ENCODE data around the gene PDE11A. TPM values are rescaled to one million over a fixed set of nuclear protein-coding genes. Genes with fewer than 3 reads are reported as not detected.

Gene PDE11A
- total RNA-seq, 1 donor from 2014 or later = under 0.01 TPM

DNA sequence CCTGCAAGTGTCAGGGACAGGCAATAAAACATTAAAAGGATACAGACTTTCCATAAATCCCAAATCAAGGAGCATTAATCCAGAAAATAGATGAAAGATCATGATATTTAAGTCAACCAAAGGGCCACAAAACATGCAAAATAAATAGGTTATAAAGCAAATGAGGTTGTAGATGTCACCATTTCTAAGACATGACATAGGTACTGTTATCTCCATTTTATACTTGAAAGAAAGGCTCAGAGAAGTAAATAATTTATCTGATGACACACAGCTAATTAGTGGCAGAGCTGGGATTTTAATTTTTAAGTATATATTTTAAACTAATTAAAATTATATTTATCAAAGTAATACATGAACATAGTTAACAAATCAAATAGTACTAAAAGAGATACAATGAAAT, 378.2 kb downstream of the PDE11A start:
- no peak for DNase-seq (ENCODE audit: low read depth in 2 of 2)

DNA sequence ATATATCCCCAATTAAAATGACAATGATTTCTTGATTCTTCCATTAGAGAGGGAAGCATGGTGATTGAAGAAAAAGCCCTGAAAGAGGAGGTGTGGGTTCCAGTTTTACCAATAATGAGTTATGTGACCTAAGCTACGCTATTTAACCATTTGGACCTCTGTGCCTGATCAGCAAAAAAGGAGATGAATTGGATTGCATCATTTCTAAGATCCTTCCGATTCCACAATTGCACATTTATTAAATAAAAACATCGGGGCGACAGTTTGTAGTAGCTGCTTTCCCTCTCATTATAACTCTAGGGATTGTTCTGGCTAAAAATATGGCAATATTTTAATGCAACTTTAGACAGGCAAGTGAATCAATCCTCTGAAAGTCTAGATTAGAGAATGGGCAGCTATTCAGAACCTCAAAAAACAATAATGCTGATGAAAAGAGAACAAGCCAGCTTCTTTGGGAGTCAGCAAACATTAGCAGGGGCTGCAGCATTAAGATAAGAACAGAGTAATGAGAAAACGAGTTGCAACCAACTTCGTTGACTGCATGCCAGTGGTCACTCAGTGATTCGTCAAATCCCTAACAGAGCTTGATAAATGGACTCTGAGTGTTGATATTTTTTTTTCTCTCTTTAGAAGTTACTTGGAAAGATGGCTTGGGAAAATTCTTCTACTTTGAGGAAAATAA, 378.8 kb downstream of the PDE11A start:
- no peak for DNase-seq (ENCODE audit: low read depth in 2 of 2)

DNA sequence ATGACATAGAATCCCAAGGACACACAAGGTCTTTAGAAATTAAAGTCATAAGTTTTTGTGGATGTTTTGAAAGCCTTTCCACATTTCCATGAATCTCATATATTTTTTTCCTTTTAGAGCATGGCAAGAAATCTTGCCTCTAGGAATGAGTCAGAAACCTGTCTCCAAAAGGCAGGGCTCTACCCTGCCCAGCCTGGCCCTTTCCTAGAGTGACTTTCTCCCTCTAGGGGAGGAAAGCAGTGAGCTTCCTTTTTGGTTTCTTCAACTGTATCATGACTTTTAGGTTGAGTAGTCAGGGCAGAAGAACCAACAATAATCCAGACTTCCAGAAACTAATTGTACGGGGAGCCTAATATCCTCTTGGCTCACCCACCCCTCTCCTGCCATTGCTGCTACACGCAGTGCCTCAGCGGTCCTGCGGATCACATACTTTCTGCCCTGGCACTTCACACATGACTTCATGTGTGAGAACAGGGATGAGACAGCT, 379.8 kb downstream of the PDE11A start:
- no peak for DNase-seq (ENCODE audit: low read depth in 2 of 2)

DNA sequence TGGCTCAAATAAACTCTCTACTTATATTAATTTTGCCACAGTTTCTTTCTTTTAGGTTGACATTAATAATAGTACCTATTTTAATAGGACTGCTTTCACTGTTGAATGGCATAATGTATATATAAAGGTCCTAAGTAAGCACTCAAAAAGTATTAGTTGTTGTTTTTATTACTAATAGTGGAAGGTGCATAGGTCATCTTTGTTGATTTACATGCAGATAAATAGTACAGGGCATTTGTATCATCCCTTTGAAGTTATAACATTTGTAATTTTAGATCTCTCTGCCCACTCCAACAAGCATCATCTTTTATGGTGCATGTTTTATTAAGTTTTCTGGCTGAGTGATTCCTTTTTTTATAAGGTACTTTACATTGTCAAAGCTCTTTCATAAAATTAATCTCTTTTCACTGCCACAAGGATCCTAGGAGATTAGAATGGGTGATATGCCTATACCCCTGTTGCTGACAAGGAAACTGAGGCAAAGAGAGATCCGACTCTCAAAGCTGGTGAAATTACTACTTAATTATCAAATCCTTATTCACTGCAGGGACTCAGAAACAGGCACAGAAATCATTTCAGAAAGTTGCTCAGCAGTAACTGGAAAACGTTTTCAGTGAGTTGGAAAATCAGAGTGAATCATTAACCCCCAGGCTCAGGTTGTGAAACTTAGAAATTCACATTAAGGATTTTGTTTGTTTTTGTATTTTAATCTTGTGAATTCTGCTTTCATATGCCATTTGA, 380.4 kb downstream of the PDE11A start:
- DNase-seq (ENCODE audit: low read depth in 2 of 2) = no peak

DNA sequence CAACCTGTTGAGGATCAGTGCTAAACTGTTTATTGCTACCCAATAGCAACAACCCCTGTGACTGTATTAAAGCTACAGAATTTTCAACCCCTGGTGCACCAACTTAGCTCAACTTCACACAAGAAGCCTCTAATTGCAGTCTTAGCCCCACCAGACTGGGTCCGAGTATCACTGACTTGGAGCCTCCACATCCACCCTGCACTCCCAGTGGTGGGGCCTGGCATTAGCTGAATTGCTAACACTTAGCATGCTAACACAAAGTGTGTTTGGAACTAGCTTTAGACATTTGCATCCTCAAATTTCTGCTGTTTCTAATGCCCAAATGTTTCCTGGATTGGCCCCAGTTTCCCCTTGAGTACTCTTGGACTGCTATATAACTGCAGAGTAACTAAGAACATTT, 381.4 kb downstream of the PDE11A start:
- DNase-seq (ENCODE audit: low read depth in 2 of 2) = no peak

DNA sequence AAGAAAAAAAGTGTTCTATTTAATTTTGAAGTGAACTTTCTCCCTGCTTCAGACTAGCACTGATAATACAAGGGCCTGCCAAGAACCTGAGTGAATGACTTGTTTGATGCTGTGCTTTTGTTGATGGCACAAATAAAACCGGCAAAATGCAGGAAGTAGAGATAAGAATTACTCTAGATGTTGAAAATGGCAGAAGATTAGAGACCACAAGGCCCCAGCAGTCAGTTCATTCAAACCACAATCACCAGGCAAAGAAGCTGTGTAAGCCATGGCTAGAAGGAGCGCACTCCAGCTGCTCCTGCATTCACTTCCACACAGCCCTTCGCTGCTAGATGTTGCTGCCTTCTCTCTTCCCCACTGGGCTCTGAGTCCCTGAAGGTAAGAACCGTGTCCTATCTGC, 383.0 kb downstream of the PDE11A start:
- no peak for DNase-seq (ENCODE audit: low read depth in 2 of 2)

DNA sequence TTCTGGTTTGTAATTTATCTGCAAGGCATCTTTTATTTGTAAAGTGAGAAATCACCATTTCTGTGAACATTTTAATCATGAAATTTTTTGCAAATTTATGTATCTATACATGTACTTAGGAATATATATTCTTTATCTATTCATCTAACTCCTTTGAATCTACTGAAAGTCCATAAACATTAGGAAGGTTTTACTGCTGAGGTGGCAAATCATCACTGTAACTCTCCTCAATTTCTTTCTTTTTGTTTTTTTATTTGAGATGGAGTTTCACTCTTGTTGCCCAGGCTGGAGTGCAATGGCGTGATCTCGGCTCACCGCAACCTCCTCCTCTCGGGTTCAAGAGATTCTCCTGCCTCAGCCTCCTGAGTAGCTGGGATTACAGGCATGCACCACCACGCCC, 383.7 kb downstream of the PDE11A start:
- no peak for DNase-seq (ENCODE audit: low read depth in 2 of 2)

DNA sequence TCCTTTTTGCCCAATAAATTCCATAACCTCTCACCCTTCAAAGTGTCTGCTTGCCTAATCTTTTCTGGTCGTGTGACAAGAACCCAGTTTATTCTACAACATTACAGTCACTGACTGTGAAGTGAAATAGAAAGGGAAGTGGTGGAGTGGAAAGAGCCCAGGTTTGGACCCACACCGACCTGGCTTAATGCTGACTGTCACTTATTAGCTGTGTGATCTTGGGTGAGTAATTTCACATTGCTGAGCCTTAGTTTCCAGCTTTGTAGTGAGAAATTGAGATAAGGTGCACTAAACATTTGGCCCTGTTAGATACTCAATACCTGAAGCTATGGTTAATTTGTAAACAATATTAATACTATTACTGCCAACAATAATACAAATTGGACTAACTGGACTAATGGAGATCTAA, 388.9 kb downstream of the PDE11A start:
- no peak for DNase-seq (ENCODE audit: low read depth in 2 of 2)

DNA sequence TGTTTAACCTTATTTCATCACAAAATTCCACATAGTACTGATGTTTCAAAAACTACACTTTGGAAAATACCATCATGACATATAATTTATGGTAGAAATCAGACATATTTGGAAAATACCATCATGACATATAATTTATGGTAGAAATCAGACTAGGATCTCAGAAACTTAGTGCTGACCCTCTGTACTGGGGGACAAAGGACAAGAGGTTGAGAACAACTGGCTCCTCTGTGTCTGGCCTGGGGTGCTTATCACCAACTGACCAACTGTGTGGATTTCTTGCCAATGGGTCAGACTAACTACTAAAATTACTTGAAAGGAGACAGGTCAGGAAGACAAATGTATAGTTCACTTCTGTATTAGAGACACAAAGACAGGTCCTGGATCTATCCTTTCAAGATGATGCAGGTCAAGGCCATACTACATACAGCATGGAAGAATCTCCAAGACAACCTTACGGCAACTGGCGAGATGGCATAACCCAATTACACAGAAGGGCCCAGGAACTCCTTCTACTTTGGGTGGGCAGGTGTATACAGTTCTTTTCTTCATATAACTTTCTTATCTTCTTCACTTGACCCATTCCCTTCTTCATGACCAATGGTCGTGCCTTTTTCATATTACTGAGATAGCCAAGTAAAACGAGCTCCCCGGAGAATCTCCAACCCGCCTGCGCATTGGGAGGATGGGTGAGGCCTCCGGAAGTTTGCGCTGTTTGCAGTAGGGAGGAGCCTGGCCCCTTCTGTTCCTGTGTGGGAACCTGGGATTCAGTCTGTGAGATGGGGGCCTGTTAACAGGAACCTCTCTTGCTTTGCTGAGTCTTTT, 389.5 kb downstream of the PDE11A start:
- DNase-seq (ENCODE audit: low read depth in 2 of 2) = no peak

DNA sequence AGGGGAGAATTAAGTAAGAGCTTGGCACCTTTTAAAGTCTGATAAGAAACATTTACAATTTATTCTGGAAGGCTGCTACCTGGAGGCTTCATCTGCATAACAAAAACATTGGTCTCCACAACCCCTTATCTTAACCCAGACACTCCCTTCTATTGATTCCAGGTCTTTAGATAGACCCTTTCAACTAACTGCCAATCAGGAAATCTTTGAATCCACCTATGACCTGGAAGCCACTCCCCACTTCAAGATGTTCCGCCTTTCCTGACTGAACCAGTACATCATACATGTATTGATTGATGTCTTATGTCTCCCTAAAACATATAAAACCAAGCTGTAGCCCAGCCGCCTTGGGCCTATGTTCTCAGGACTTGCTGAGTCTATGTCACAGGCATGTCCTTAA, 390.6 kb downstream of the PDE11A start:
- no peak for DNase-seq (ENCODE audit: low read depth in 2 of 2)

DNA sequence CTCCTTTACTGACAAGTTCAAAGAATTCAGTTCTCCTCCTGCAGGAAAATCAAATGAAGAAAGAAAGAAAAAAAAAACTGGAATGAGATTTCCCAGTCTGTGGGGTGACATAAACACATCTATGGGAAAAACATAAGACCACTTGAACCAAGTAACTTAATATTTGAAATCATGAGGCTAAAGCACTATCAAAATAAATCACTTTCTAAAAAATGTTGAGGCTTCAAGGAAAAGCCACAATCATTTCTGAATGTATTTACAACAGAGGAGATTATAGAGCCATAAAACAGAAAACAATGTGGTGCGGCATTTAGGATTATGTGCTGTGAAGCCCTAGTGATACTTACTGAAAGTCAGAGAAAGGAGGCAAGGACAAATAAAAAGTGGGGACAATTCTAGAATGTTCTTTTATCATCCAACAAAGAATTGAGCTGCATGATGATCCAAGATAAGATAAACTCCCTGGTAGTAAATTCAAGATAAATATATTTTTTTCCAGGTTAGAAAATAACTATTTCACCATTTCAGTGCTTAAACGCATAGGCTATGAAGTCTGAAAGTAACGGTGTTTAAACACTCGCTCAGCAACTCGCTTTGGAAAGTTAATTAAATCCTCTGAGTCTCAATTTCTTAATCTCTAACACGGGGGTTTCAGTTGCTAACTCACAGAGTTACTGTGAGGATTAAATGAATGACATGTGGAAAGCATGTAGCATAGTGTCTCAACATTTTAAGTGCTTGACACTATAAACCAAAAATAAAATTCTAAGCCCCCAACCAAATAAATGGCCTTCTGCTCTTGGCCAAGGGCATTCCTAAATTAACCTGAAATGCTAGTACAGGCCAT, 391.5 kb downstream of the PDE11A start:
- no peak for DNase-seq (ENCODE audit: low read depth in 2 of 2)

DNA sequence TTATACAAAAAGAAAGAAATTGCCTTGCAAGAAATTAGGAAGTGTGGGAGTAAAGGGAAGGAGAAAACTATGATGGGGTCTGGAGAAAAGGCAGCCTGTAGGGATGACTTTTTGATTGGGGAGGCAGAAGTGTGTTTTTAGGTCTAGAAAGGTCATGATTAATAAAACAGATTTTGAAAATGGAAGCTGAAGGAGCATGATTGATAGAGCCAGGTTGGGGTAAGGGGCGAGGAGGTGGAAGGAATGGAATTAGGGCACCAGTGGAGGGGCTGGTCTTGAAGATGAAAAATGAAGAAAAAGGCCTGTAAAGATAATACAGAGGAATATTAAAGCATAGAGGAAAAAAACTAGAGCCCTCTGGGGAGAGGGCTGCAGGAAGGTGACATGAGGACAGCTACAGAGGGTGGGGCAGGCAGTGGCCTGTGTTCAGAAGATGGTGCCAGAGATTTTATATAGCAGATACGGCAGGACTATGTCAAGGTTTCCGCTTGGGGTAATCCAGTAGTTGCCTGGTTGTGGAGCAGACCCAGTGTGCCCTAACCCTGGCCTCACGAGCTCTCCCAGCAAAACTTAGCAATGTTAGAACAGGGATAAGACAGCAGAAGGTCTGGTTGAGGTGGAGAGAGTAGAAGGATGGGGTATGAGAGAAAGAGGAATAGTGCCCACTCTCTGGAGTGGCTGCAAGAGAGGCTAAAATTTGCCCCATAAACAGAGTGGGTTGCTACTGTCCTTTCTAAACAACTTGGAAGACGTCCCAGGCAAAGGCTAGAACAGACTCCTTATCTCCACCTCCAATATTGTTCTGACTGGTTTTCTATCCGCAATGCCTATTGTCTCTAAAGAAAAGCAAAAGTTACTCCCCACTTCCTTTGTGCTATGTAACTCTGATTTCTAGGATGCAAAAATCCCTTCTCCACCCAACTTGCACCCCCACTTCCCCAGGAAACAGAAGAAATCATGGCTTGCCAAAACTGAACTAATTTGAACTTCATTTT, 392.7 kb downstream of the PDE11A start:
- peak in 1 of 2 donors; percentile 1 for DNase-seq (ENCODE audit: low read depth in 2 of 2)

DNA sequence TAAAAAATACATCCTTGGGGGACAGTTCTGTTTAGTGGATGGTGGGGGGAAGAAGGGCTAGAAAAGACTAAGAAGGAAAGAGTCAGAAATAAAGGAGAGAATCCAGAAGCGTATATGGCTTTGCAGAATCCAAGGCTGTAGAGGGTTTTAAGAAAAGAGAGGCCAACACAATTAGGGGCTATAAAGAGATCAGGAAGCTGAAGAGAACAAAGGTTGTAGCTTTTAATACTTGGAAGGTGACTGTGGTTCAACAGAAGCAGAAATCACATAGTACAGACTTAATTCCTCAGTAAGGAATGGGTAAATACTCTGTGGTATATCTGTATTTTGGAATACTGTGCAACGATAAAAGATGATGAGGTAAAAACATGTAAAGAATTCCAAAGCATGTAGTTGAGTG, 393.6 kb downstream of the PDE11A start:
- no peak for DNase-seq (ENCODE audit: low read depth in 2 of 2)

DNA sequence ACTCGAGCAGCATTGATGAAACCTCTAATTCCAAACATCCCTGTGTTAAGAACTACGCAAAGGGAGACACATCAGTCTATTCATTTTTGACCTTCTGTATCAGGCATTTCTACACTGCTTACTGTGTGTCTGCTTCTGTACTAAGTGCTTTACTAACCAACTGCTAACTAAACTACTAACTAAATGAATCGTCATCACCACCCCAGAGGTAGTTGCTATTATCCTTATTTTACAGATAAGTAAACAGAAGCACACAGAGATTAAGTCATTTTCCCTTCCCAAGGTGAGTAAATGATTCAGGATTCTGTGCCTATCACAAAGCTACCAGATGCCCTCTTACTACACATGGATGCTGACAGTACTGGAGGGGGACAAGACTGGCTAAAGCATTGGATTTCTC, 395.9 kb downstream of the PDE11A start:
- DNase-seq (ENCODE audit: low read depth in 2 of 2) = no peak

DNA sequence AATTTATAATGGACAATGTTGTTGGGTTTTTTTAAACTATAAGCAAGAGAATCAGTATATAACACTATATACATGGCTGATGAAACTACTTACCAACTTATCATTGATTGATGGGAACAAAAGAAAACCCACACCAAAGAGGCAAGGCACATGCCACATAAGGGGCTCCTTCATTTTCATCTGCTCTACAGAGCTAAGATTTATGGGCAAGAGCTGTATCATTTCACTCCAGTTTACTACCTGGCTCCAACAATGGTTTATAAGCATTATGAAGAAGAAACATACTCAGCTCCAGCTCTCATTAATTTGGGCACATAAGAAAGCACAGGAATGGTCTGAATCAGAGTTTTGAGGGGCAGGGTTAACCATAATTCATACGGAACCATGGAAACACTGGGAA, 396.8 kb downstream of the PDE11A start:
- no peak for DNase-seq (ENCODE audit: low read depth in 2 of 2)

DNA sequence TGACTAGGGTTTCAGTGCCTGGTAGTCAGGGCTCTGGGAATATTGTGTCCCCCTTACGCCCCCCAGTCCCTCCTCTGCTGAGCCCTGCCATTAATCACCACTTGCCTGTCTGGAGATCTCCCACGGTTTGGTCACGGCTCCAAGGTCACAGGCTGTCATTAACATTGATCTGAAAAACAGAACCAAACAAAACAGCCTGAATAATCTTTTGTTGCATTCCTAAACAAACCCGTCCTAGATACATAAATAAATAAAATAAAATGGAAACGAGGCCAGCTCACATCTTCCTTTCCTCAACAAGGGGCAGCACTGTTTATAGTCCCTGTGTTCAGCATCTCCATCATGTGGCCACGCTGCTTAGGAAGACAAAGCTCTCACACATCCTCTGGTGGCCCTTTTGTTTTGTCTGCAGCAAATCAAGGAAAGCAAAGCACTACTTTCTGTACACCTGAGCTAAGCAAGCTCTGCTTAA, 397.2 kb downstream of the PDE11A start:
- DNase-seq (ENCODE audit: low read depth in 2 of 2) = no peak

DNA sequence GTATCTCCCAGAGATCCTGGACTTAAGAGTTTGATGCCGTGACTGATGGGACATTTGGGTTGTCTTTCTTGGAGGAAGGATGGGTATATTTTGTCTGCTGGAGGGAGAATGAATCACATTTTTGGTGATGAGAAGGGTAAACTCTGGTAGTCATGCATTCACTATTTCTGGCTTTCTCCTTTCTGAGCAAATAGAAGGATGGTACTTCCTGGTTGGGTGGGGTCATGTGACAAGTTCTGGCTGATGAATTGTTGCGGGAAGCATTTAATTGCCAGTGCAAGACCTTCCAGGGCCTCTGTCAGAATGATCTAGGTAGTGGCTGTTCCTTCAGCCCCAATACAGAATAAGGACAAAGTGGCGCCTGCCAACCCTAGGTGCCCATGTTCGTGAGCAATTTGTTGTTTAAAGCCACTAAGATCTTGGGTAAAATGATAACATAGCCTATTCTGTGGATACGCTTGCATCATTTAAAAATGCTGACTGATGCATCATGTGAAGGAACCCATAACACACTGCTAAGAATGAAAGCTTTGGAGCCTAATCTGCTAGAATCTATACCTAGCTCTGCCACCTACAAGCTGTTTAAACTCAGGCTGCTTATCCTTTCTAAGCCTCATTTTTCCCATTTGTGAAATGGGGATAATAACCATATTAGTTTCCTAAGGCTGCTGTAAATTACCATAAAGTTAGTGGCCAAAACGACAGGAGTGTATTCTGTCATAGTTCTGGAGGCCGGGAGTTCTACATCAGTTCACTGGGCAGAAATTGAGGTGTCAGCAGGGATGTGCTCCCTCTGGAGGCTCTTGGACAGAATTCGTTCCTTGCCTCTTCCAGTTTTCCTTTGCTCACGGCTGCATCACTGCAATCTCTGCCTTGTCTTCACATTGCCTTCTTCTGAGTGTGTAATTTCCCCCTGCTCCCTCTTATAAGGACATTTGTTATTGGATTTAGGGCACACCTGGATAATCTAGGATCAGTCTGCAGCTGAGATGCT, 398.7 kb downstream of the PDE11A start:
- DNase-seq (ENCODE audit: low read depth in 2 of 2) = no peak

DNA sequence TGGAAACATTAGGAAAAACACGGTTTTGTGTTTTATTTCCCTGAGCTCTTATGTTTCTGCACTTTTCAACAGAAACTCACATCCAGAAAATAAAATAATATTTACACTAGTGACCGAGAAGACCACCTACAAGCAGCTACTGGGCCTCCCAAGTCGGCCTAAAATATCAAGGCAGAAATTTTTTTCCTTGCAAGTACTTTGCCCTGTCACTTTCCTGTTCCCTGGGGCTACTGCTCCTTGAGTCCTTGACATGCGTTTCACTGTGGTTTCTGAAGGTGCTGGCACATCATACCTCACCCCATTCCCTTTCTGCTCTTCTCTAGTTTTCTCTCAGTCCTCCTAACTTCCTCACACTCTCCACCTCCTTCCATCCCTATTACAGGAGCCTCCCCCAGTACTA, 400.9 kb downstream of the PDE11A start:
- DNase-seq (ENCODE audit: low read depth in 2 of 2) = no peak
